Neural crest cell (in vitro differentiated cells): ENCODE results near the gene HSFX3. TPM values are rescaled to one million over a fixed set of nuclear protein-coding genes. Genes with fewer than 3 reads are reported as not detected.
"Not testable (repeated sequence)": the region's sequence is repeated elsewhere in the genome, so short reads cannot be mapped to it uniquely, and the experiment has no call there.

Source experiments
- DNase-seq: peaks from one replicate; pipeline ENCODE4 v3.0.0; 2021; ENCODE audit warnings: low read depth, mixed read lengths, low spot score
- H3K27ac Mint-ChIP-seq: one replicate; pipeline ENCODE4 v1.8.0; 2021; ENCODE audit warnings: mild to moderate bottlenecking, mixed read lengths; ENCODE audit not compliant: unreplicated experiment
- H3K27me3 Mint-ChIP-seq: 2 replicates; pipeline ENCODE4 v1.8.0; 2021; ENCODE audit warnings: low read depth, mild to moderate bottlenecking, mixed read lengths
- H3K36me3 Mint-ChIP-seq: 2 replicates; pipeline ENCODE4 v1.8.0; 2021; ENCODE audit warnings: low read depth, mild to moderate bottlenecking, mixed read lengths
- H3K4me1 Mint-ChIP-seq: 2 replicates; pipeline ENCODE4 v1.8.0; 2021; ENCODE audit warnings: mixed read lengths
- H3K4me3 Mint-ChIP-seq: one replicate; pipeline ENCODE4 v1.8.0; 2021; ENCODE audit warnings: mild to moderate bottlenecking, mixed read lengths
- H3K9me3 Mint-ChIP-seq: 2 replicates; pipeline ENCODE4 v1.8.0; 2021; ENCODE audit warnings: mixed read lengths
- CTCF ChIP-seq: fragments of 200-600 bp; sonication (generic); conservative IDR thresholded peaks from 2 replicates; pipeline ENCODE4 v1.5.0; 2021; ENCODE audit warnings: antibody characterized with exemption, mild to moderate bottlenecking
- total RNA-seq: library from RNA; stranded (reverse); gene quantifications from 2 replicates; pipeline ENCODE4 v1.2.1, GENCODE V29; 2021

The HSFX3 gene
- total RNA-seq, 1 donor from 2014 or later, result not detected

- TF ChIP-seq CTCF, result no peak
- Mint-ChIP-seq H3K4me1 (peaks cover 7% of the 10 kb centered on the region), H3K36me3 (no peaks in the 10 kb centered on the region), H3K4me3 (peak overlapping the region; percentile 97), H3K27ac (peak overlapping the region; percentile 75), H3K27me3 (no peaks in the 10 kb centered on the region), H3K9me3 (no peaks in the 10 kb centered on the region)
- DNase-seq, result no peak
Observed at GRCh38 chrX:149541521-149542047, 8.1 kb downstream of the HSFX3 start.

GRCh38 chrX:149540621-149541520 is 8.9 kb downstream of the HSFX3 start, which contains the start of gene EOLA1:
TSS of gene EOLA1 (plus strand) at chrX:149541012. CDS start at chrX:149545631, 4,619 bp downstream.
- Mint-ChIP-seq H3K27ac (peak within 1 kb of the TSS; percentile 96), H3K9me3 (no peaks in the 10 kb centered on the region), H3K4me3 (peak within 1 kb of the TSS; percentile 97), H3K27me3 (no peaks in the 10 kb centered on the region), H3K36me3 (no peaks in the 10 kb centered on the region), H3K4me1 (peaks cover 7% of the 10 kb centered on the region)
- no peak for TF ChIP-seq CTCF
- DNase-seq, result peak; percentile 47

- peaks cover 7% of the 10 kb centered on the region for H3K4me1 Mint-ChIP-seq
- H3K4me3 Mint-ChIP-seq, result peak overlapping the region; percentile 97
- H3K36me3 Mint-ChIP-seq, result no peaks in the 10 kb centered on the region
- H3K27me3 Mint-ChIP-seq, result no peaks in the 10 kb centered on the region
- TF ChIP-seq CTCF, result no peak
- peak overlapping the region; percentile 96 for H3K27ac Mint-ChIP-seq
- DNase-seq, result peak; percentile 74
- H3K9me3 Mint-ChIP-seq, result no peaks in the 10 kb centered on the region
Observed at GRCh38 chrX:149540131-149540620, 9.5 kb downstream of the HSFX3 start.

- peaks cover 7% of the 10 kb centered on the region for H3K4me1 Mint-ChIP-seq
- peak overlapping the region; percentile 81 for H3K27ac Mint-ChIP-seq
- DNase-seq, result peak; percentile 65
- no peak for TF ChIP-seq CTCF
- no peaks in the 10 kb centered on the region for H3K27me3 Mint-ChIP-seq
- no peaks in the 10 kb centered on the region for H3K9me3 Mint-ChIP-seq
- no peaks in the 10 kb centered on the region for H3K36me3 Mint-ChIP-seq
- H3K4me3 Mint-ChIP-seq, result peak overlapping the region; percentile 92
Observed at GRCh38 chrX:149539283-149540130, 10.2 kb downstream of the HSFX3 start.

- H3K4me1 Mint-ChIP-seq, H3K36me3 Mint-ChIP-seq, H3K4me3 Mint-ChIP-seq, DNase-seq, H3K27ac Mint-ChIP-seq, H3K9me3 Mint-ChIP-seq, H3K27me3 Mint-ChIP-seq: not testable (repeated sequence)
Observed at GRCh38 chrX:149537474-149537873, 12.2 kb downstream of the HSFX3 start.

GRCh38 chrX:149534926-149535602 is 14.7 kb downstream of the HSFX3 start:
- not testable (repeated sequence) for H3K27ac Mint-ChIP-seq, H3K4me3 Mint-ChIP-seq, H3K36me3 Mint-ChIP-seq, H3K27me3 Mint-ChIP-seq, DNase-seq, H3K9me3 Mint-ChIP-seq, H3K4me1 Mint-ChIP-seq

- not testable (repeated sequence) for H3K27me3 Mint-ChIP-seq, H3K36me3 Mint-ChIP-seq, H3K27ac Mint-ChIP-seq, H3K4me1 Mint-ChIP-seq, H3K4me3 Mint-ChIP-seq, DNase-seq, H3K9me3 Mint-ChIP-seq
Observed at GRCh38 chrX:149533999-149534398, 15.7 kb downstream of the HSFX3 start.

- DNase-seq, H3K4me1 Mint-ChIP-seq, H3K9me3 Mint-ChIP-seq, H3K27me3 Mint-ChIP-seq, H3K4me3 Mint-ChIP-seq, H3K27ac Mint-ChIP-seq, H3K36me3 Mint-ChIP-seq: not testable (repeated sequence)
Observed at GRCh38 chrX:149532868-149533267, 16.9 kb downstream of the HSFX3 start.
